Endothelial cell of hepatic sinusoid (primary cell): Measurements from ENCODE around the gene ETV3L.

Source experiments
- in situ Hi-C: cut with HindIII; loops from 2 replicates; pipeline ENCODE4 v1.10.0; 2017; ENCODE audit warnings: low sequenced_read_pairs

ETV3L gene

GRCh38 chr1:157132616-157133167, 33.1 kb upstream of the ETV3L start:
- in situ Hi-C loops, result no loop called here

GRCh38 chr1:157132111-157132510, 32.5 kb upstream of the ETV3L start:
- in situ Hi-C loops, result no loop called here

GRCh38 chr1:157131281-157131680, 31.7 kb upstream of the ETV3L start:
- in situ Hi-C loops, result no loop called here

- in situ Hi-C loops, result no loop called here
Observed at GRCh38 chr1:157124855-157125254, 25.2 kb upstream of the ETV3L start.

GRCh38 chr1:157119448-157119847, 19.8 kb upstream of the ETV3L start:
- in situ Hi-C loops, result no loop called here

GRCh38 chr1:157119008-157119407, 19.4 kb upstream of the ETV3L start:
- in situ Hi-C loops, result no loop called here

GRCh38 chr1:157117527-157118057, 18.0 kb upstream of the ETV3L start:
- in situ Hi-C loops, result no loop called here

GRCh38 chr1:157116737-157117103, 17.1 kb upstream of the ETV3L start:
- in situ Hi-C loops, result no loop called here

- in situ Hi-C loops, result no loop called here
Observed at GRCh38 chr1:157115851-157116736, 16.5 kb upstream of the ETV3L start.

GRCh38 chr1:157115429-157115838, 15.8 kb upstream of the ETV3L start:
- in situ Hi-C loops, result no loop called here

GRCh38 chr1:157114183-157115121, 14.8 kb upstream of the ETV3L start:
- in situ Hi-C loops, result no loop called here

- in situ Hi-C loops, result no loop called here
Observed at GRCh38 chr1:157113631-157114030, 14.0 kb upstream of the ETV3L start.

GRCh38 chr1:157113106-157113505, 13.5 kb upstream of the ETV3L start:
- in situ Hi-C loops, result no loop called here

GRCh38 chr1:157112186-157112867, 12.7 kb upstream of the ETV3L start:
- in situ Hi-C loops, result no loop called here

- in situ Hi-C loops, result no loop called here
Observed at GRCh38 chr1:157111396-157112165, 12.0 kb upstream of the ETV3L start.

GRCh38 chr1:157110686-157111085, 11.1 kb upstream of the ETV3L start:
- in situ Hi-C loops, result no loop called here

GRCh38 chr1:157110003-157110402, 10.4 kb upstream of the ETV3L start:
- in situ Hi-C loops, result no loop called here

- in situ Hi-C loops, result no loop called here
Observed at GRCh38 chr1:157108448-157108847, 8.8 kb upstream of the ETV3L start.

GRCh38 chr1:157107702-157108101, 8.1 kb upstream of the ETV3L start:
- in situ Hi-C loops, result no loop called here

- in situ Hi-C loops, result no loop called here
Observed at GRCh38 chr1:157106813-157107189, 7.2 kb upstream of the ETV3L start.
